Measurements from ENCODE around the gene ATP5F1D. TPM values are rescaled to one million over a fixed set of nuclear protein-coding genes. Genes with fewer than 3 reads are reported as not detected.

ATP5F1D gene
- total and polyA plus RNA-seq, 2 of the 13 experiments (the other 11 are each of a cell fraction or from before 2014, with no cell fraction given): 39.4 to 78.7 TPM

- TF ChIP-seq PHF5A (CRISPR knock-in tag; IDR thresholded peaks at IDR 0.05; ENCODE audit: low read depth, unreplicated experiment) (no peak), NBN (conservative IDR thresholded peaks at IDR 0.05) (no peak), SAFB2 (CRISPR knock-in tag; IDR thresholded peaks at IDR 0.05; ENCODE audit: borderline replicate concordance, low read depth) (no peak), HNRNPK (IDR thresholded peaks at IDR 0.05; ENCODE audit: low read depth, low read length, poor library complexity, severe bottlenecking) (no peak), NAIF1 (CRISPR knock-in tag; IDR thresholded peaks at IDR 0.05; ENCODE audit: borderline replicate concordance) (no peak), ZNF784 (CRISPR knock-in tag; IDR thresholded peaks at IDR 0.05; ENCODE audit: borderline replicate concordance) (no peak), CHD2 (IDR thresholded peaks at IDR 0.05; ENCODE audit: low read depth, low read length) (no peak), CREB3 (CRISPR knock-in tag; IDR thresholded peaks at IDR 0.05) (no peak), GRHL1 (CRISPR knock-in tag; conservative IDR thresholded peaks at IDR 0.05) (no peak), PHF21A (CRISPR knock-in tag; IDR thresholded peaks at IDR 0.05) (peak; percentile 10; the same call in 1 of the 2 replicates), DMAP1 (CRISPR knock-in tag; IDR thresholded peaks at IDR 0.05) (peak; percentile 57; the same call in 1 of the 2 replicates), FUBP1 (CRISPR knock-in tag; IDR thresholded peaks at IDR 0.05; ENCODE audit: borderline replicate concordance) (no peak), ZNF407 (CRISPR knock-in tag; IDR thresholded peaks at IDR 0.05; ENCODE audit: not compliant biosample characterization) (no peak), ZNF619 (CRISPR knock-in tag; IDR thresholded peaks at IDR 0.05) (no peak), ZFP1 (CRISPR knock-in tag; IDR thresholded peaks at IDR 0.05) (no peak)
These were observed 42.9 kb downstream of the ATP5F1D start (continued) for GRCh38 chr19:1284293-1284978.

Measured in HepG2 (cell line).